Cerebellar nuclear complex (tissue), 1 donor: Measurements from ENCODE around the gene FAIM2.

ENCODE experiments used
- DNase-seq, 2 experiments: peaks; one replicate each; lab custom pipeline; 2025; lab: John Stamatoyannopoulos, UW

The FAIM2 gene

GRCh38 chr12:49917788-49918173 is 14.1 kb upstream of the FAIM2 start:
- no peak for DNase-seq

- DNase-seq: no peak
Observed at GRCh38 chr12:49917166-49917787, 13.6 kb upstream of the FAIM2 start.

- no peak for DNase-seq
Observed at GRCh38 chr12:49916129-49916919, 12.6 kb upstream of the FAIM2 start.

GRCh38 chr12:49912345-49913255 is 8.9 kb upstream of the FAIM2 start:
- no peak for DNase-seq

- no peak for DNase-seq
Observed at GRCh38 chr12:49911213-49911605, 7.5 kb upstream of the FAIM2 start.

- DNase-seq: no peak
Observed at GRCh38 chr12:49910331-49911212, 6.9 kb upstream of the FAIM2 start.

- no peak for DNase-seq
Observed at GRCh38 chr12:49909826-49910225, 6.1 kb upstream of the FAIM2 start.

- DNase-seq: no peak
Observed at GRCh38 chr12:49909356-49909755, 5.7 kb upstream of the FAIM2 start.

- no peak for DNase-seq
Observed at GRCh38 chr12:49907352-49907751, 3.7 kb upstream of the FAIM2 start.

GRCh38 chr12:49905718-49906314 is 2.1 kb upstream of the FAIM2 start:
- no peak for DNase-seq

GRCh38 chr12:49904601-49905000 is 901 bp upstream of the FAIM2 start:
- DNase-seq: no peak

GRCh38 chr12:49903351-49903699 is 375 bp downstream of the FAIM2 start:
- DNase-seq: no peak

GRCh38 chr12:49902399-49903350 is 1.0 kb downstream of the FAIM2 start:
- DNase-seq: peak; percentile 55 to 77

- no peak for DNase-seq
Observed at GRCh38 chr12:49901986-49902385, 1.7 kb downstream of the FAIM2 start.

- no peak for DNase-seq
Observed at GRCh38 chr12:49901026-49901425, 2.7 kb downstream of the FAIM2 start.

GRCh38 chr12:49900371-49900770 is 3.3 kb downstream of the FAIM2 start:
- DNase-seq: no peak

- DNase-seq: no peak
Observed at GRCh38 chr12:49899921-49900320, 3.8 kb downstream of the FAIM2 start.

GRCh38 chr12:49899286-49899843 is 4.3 kb downstream of the FAIM2 start:
- no peak for DNase-seq

GRCh38 chr12:49897276-49897675 is 6.4 kb downstream of the FAIM2 start:
- DNase-seq: no peak

- DNase-seq: no peak
Observed at GRCh38 chr12:49895773-49896172, 7.9 kb downstream of the FAIM2 start.
